Measurements from ENCODE around the gene GOLGA6L7.
"Not testable (repeated sequence)": the region's sequence is repeated elsewhere in the genome, so short reads cannot be mapped to it uniquely, and the experiment has no call there.

The GOLGA6L7 gene, protein sequence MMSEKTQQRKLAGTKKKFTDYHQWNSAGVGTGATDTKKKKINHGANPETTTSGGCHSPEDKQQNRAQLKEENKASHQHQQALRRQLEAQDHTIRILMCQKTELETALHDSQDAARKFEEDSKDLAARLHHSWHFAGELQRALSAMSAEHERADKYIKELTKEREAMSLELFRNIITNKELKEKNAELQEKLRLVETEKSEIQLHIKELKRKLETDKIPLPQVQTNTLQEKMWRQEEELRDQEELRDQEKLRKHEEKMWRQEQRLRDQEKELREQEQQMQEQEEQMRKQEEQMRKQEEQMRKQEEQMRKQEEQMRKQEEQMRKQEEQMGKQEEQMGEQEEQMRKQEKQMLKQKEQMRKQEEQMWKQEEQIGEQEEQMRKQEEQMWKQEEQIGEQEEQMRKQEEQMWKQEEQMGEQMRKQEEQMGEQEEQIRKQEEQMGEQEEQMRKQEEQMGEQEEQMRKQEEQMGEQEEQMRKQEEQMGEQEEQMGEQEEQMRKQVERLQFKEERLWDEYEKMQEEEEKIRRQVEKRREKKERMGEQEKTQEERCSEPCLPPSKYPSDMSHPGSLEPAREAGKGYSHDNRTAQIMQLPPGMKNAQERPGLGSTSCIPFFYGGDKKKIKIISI

DNA sequence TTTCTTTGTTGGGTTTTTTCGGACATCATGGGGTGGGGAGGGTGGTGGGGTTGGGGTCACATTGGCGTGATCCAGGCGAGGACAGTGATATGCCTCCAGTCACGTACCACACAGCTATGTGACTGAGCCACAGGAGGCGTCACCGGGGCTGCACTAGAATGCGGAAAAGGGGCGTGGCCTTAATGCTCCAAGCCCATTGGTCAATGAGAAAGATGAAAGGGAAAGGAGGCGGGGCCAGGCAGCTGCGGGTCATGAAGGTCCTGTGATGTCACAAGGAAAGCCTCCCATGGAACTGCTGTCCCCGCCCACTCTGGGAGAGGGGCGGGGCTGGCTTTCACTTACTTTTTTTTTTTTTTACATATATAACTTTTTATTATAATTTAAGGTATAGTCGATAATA lies at the start of gene GOLGA6L7:
TSS of gene GOLGA6L7 (minus strand) at position 124 of the 400 bp plus-strand sequence. CDS start at position 29, 95 bp downstream.
- not testable (repeated sequence) for H3K4me3 Mint-ChIP-seq; H3K4me1 Mint-ChIP-seq; H3K36me3 Mint-ChIP-seq; DNase-seq; H3K27ac Mint-ChIP-seq; ATAC-seq (replicated peaks); H3K9me3 Mint-ChIP-seq; H3K27me3 Mint-ChIP-seq

DNA sequence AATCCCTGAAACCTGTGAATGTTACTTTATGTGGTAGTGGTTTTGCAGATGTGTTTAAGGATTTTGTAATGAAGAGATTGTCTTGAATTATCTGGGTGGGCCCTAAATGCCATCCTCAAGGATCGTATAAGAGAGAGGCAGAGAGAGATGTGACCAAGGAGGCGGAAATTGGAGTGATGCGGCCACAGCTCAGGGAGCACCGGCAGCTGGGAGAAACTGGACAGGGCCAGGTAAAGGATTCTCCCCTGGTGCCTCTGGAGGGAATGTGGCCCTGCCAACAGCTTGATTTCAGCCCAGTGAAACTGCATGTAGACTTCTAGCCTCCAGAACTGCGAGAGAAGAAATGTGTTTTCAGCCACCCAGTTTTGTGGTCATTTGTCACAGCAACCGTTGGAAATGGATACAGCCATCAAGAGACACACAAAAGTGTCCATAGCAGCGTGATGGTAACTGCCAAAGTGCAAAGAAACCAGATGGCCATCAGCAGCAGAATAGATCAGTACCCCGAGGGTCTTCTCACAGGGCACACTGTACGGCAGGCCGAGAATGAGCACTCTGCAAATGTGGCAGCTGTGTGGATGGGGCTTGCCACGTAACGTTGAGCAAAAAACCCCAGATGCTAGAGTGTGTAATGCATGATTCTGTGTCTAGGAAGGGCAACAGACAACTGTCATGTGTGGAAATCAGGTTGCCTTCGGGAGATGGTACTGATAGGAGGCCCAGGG lies 49.6 kb upstream of the GOLGA6L7 start:
- no peaks in the 10 kb centered on the region for H3K9me3 Mint-ChIP-seq
- H3K4me3 Mint-ChIP-seq, result no peak overlapping the region
- H3K36me3 Mint-ChIP-seq, result no peaks in the 10 kb centered on the region
- H3K27ac Mint-ChIP-seq, result no peak overlapping the region
- H3K4me1 Mint-ChIP-seq, result peaks cover 8 to 13% of the 10 kb centered on the region in 2 donors
- DNase-seq (no peak), ATAC-seq (replicated peaks) (no peak)
- peaks cover 6 to 11% of the 10 kb centered on the region in 2 donors for H3K27me3 Mint-ChIP-seq

DNA sequence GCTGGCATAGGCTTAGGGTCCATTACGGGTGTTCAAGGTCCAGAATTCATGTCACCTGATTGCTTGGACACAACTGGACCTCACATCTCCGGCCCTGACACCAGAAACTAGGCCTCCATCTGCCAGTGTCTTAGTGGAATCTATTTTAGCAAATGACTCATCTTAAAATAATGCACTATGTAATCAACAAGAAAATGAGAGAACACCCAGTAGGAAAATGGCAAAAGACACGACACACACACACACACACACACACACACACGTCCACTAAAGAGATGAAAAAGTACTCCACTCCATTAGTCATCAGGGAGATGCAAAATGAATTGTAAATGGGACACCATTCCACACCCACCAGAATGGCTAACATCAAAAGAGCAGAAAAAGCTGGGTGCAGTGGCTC lies 48.5 kb upstream of the GOLGA6L7 start:
- DNase-seq (no peak), ATAC-seq (replicated peaks) (no peak)
- Mint-ChIP-seq H3K4me3 (no peak overlapping the region), H3K27ac (no peak overlapping the region), H3K27me3 (peaks cover 6 to 11% of the 10 kb centered on the region in 2 donors), H3K36me3 (no peaks in the 10 kb centered on the region), H3K9me3 (no peaks in the 10 kb centered on the region), H3K4me1 (peaks cover 7 to 8% of the 10 kb centered on the region in 2 donors)

DNA sequence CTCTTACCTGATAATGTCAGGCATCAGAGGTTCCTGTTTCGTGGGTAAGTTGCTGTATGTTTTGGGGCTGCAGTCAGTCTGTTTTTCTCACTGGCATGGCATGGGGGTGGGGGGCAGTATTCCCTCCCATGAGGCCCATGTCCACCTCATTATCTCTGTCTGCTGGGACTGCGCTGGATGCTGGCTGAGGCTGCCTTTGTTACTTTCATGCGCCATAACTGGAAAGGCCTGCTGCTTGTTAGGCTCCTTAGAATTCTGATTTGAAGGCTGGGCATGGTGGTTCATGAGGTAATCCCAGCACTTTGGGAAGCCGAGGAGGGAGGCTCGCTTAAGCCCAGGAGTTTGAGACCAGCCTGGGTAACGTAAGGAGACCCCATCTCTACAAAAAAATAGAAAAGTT lies 47.1 kb upstream of the GOLGA6L7 start:
- no peak for DNase-seq
- Mint-ChIP-seq H3K27me3 (peaks cover 6 to 12% of the 10 kb centered on the region in 2 donors), H3K9me3 (no peaks in the 10 kb centered on the region), H3K36me3 (no peaks in the 10 kb centered on the region), H3K27ac (no peak overlapping the region), H3K4me1 (peaks cover 3% of the 10 kb centered on the region in 2 donors), H3K4me3 (no peak overlapping the region)
- ATAC-seq (replicated peaks), result no peak

DNA sequence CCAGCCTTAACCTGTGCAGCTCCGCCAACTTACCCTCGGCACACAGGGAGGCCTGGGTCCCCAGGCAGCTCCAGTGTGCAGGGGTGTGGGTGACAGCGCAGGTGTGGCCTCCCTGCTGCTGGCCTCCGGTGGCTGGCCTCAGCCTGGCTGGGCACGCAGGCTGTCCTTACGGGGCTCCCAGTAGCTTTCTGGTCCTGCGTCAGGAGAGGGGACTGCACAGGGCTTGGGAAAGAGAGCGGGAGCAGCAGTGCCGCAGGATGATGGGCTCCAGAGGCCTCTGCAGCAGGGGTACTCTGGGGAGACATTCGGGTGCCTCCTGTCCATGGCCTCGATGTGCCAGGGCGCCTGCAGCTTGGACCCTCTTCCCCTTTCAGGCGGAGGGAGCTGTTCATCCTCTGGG lies 46.7 kb upstream of the GOLGA6L7 start:
- Mint-ChIP-seq H3K9me3 (no peaks in the 10 kb centered on the region), H3K4me1 (peaks cover 0 to 2% of the 10 kb centered on the region in 2 donors), H3K4me3 (no peak overlapping the region), H3K36me3 (no peaks in the 10 kb centered on the region), H3K27me3 (peaks cover 10 to 16% of the 10 kb centered on the region in 2 donors), H3K27ac (no peak overlapping the region)
- ATAC-seq (replicated peaks) (no peak), DNase-seq (no peak)

DNA sequence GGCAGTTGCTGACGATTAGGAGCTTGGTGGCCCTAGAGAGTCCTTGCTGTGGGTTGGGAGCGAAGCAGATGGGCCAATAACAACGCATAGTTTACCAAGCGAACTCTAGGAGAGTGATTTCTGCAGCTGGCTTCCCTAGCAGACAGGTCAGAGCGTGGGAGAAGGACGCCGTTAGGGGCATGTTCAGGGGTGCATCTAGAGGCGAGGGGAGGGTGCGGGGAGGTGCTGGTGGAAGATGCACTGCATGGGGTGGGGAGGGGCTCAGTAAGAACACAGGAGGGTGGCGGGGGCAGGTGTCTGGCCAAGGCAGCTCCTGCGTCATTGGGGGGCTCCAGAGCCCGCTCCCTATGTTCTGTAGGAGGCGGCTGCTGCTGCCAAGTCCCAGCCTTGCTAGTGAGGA lies 46.2 kb upstream of the GOLGA6L7 start:
- no peaks in the 10 kb centered on the region for H3K4me1 Mint-ChIP-seq
- no peaks in the 10 kb centered on the region for H3K9me3 Mint-ChIP-seq
- H3K27ac Mint-ChIP-seq, result no peak overlapping the region
- H3K4me3 Mint-ChIP-seq, result no peak overlapping the region
- peaks cover 13 to 18% of the 10 kb centered on the region in 2 donors for H3K27me3 Mint-ChIP-seq
- ATAC-seq (replicated peaks), result no peak
- no peak for DNase-seq
- H3K36me3 Mint-ChIP-seq, result no peaks in the 10 kb centered on the region

DNA sequence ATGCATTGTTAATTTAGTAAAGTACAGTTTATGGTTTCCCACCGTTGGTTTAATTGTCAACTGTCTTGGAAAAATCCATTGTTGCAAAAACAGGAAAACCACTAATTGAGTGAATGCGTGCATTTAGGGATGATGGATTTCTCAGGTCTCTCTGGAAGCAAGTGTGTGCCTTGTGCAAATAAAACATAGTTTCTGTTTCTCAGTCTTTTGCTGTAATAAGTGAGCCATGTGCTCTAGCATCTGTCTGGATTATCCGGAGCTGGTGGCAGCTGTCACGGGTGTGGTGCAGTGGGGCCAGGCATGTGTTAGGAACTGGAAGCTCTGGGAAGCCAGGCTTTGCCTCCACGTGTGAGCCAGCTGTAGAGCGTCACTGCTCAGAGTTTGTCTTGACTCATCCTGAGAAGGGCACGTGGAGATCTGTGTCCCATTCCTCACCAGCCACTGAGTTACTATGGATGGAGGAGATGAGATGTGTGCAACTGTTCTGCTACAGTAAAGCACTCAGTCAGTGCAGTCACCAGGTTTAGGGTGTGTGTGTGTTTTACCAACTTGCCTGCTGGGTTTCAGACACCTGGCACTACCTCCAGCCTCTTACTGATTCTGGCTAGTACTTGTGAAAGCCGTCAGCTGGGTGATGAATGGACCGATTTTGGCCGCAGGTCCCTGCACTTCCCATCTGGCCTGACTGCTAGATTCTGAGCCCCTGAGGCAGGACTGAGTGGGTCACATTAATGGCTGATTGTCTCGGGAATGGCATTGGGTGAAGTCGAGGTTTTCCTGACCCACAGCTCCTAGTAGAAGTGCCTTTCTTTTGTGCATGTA lies 44.6 kb upstream of the GOLGA6L7 start:
- no peaks in the 10 kb centered on the region for H3K36me3 Mint-ChIP-seq
- H3K4me3 Mint-ChIP-seq, result no peak overlapping the region
- H3K9me3 Mint-ChIP-seq, result no peaks in the 10 kb centered on the region
- ATAC-seq (replicated peaks) (no peak), DNase-seq (no peak)
- H3K4me1 Mint-ChIP-seq, result no peaks in the 10 kb centered on the region
- no peak overlapping the region for H3K27ac Mint-ChIP-seq
- H3K27me3 Mint-ChIP-seq, result peaks cover 25 to 29% of the 10 kb centered on the region in 2 donors

DNA sequence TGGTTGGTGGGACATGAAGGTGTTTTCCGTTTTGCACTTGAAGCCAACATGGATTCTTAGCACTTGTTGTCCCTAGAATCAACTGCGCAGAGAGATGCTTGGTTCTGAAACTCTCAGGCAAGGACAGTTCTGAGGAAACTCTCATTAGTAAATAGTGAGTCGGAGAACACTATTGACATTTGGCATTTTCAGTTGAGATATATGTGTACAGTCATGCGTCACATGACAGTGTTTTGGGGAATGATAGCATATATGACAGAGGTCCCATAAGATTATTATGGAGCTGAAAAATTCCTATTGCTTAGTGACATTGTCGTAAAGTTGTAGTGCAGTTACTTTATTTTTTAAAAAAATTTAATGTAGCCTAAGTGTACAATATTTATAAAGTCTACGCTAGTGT lies 43.1 kb upstream of the GOLGA6L7 start:
- H3K36me3 Mint-ChIP-seq, result no peaks in the 10 kb centered on the region
- H3K4me3 Mint-ChIP-seq, result no peak overlapping the region
- H3K27me3 Mint-ChIP-seq, result peaks cover 35 to 38% of the 10 kb centered on the region in 2 donors
- H3K9me3 Mint-ChIP-seq, result no peaks in the 10 kb centered on the region
- peaks cover 0 to 2% of the 10 kb centered on the region in 2 donors for H3K4me1 Mint-ChIP-seq
- ATAC-seq (replicated peaks), result no peak
- DNase-seq, result no peak
- no peak overlapping the region for H3K27ac Mint-ChIP-seq

DNA sequence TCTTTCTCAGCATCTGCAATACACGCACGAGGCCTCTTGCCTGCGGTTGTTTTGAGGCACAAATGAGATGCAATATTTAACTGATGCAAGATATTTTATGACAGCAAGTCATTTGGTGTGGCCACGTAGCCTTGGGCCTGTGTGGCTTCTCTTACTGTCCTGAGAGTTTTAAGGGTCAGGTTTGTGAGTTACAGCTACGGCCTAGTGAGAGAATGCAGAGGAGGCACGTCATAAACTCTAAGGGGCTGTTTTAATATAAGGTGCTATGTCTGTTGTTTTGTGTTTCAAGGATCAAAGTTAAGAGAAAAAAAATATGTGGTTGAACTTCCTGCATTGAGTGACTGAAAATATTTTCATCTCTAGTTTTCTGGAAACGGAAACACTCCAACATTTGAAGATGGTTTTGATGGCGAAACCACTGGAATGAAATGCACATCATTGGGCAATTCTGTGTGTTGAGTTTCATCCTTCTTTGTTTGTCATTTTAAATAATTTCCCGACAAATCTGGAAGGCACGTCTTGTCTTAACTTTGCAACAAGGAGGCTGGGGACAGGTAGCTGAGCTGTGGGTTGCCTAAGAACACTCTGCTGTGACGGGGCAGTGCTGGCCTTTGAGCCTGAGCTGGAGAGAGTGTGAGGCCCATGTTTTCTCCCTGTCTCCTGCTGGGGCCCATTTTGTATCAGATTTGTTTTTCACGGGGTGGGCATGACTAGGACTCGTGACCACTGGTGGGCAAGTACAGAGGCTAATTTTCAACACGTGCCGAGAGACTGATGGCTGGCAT lies 42.5 kb upstream of the GOLGA6L7 start:
- no peak overlapping the region for H3K4me3 Mint-ChIP-seq
- H3K27me3 Mint-ChIP-seq, result peaks cover 35 to 38% of the 10 kb centered on the region in 2 donors
- H3K4me1 Mint-ChIP-seq, result peaks cover 0 to 2% of the 10 kb centered on the region in 2 donors
- ATAC-seq (replicated peaks) (no peak), DNase-seq (no peak)
- no peaks in the 10 kb centered on the region for H3K36me3 Mint-ChIP-seq
- H3K27ac Mint-ChIP-seq, result no peak overlapping the region
- H3K9me3 Mint-ChIP-seq, result no peaks in the 10 kb centered on the region

DNA sequence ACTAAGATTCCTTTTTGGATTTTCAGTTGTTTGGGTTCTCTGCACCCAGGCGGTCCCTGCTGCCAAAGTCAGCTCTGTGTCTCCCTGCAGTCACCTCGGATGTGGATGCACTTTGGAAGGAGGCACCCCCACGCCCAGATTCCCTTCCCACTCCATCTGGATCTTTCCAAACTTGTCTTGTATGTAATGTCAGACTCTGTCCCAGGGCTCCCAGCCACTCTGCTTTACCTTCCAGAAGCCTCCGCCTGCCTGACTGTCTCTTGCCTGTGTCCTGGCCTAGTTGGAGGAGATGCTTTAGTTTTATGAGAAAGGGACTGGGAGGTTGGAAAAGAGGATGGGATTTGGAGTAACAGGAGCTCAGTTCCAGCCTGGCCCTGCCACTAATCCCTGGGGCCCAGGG lies 41.8 kb upstream of the GOLGA6L7 start:
- not testable (repeated sequence) for H3K4me3 Mint-ChIP-seq

DNA sequence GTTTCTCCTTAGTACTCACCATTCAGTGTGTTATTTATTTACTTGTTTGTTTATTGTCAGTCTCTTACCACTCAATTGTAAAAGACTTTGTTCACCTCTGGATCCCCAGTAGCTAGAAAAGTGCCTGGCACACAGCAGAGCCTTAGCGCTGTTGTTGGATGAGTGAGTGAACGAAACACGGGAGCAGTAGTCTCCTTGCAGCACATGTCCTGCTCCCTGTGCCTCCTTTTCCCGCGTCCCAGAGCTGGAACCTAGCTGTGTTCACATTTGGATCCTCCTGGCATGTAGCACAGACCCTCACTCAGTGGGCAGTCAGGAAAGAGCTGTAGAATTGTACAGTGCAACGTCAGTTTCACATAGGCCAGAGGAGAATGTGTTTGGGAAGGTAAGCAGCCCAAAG lies 41.4 kb upstream of the GOLGA6L7 start:
- H3K4me1 Mint-ChIP-seq; ATAC-seq (replicated peaks); DNase-seq; H3K9me3 Mint-ChIP-seq; H3K4me3 Mint-ChIP-seq; H3K36me3 Mint-ChIP-seq; H3K27ac Mint-ChIP-seq: not testable (repeated sequence)
- peaks cover 38 to 43% of the 10 kb centered on the region in 2 donors for H3K27me3 Mint-ChIP-seq

More for the DNA sequence above, 41.8 kb upstream of the GOLGA6L7 start:
- peaks cover 35 to 39% of the 10 kb centered on the region in 2 donors for H3K27me3 Mint-ChIP-seq
- not testable (repeated sequence) for ATAC-seq (replicated peaks); H3K36me3 Mint-ChIP-seq; H3K4me1 Mint-ChIP-seq; H3K27ac Mint-ChIP-seq; H3K9me3 Mint-ChIP-seq; DNase-seq

DNA sequence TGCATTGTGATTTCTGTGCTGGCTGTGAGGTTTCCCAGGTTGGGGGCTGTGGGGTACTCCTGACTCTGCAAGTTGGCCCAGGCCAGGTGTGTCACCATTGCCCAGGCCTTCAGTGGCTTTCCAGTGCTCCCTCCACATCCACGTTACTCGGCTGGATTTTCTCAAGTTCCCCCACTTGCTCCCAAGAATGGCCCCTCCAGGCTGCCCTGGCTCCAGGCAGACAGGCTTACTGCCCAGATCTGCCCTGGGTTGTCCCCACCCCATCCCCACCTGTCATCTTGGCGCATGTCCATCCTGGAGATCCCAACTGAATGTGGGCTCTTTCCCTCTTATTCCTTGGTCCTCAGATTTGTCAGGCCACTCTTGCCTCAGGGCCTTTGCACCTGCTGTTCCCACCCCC lies 40.9 kb upstream of the GOLGA6L7 start:
- H3K27ac Mint-ChIP-seq, result no peak overlapping the region
- peaks cover 0 to 2% of the 10 kb centered on the region in 2 donors for H3K4me1 Mint-ChIP-seq
- no peaks in the 10 kb centered on the region for H3K9me3 Mint-ChIP-seq
- peaks cover 36 to 45% of the 10 kb centered on the region in 2 donors for H3K27me3 Mint-ChIP-seq
- no peak overlapping the region for H3K4me3 Mint-ChIP-seq
- DNase-seq (no peak), ATAC-seq (replicated peaks) (no peak)
- H3K36me3 Mint-ChIP-seq, result no peaks in the 10 kb centered on the region

DNA sequence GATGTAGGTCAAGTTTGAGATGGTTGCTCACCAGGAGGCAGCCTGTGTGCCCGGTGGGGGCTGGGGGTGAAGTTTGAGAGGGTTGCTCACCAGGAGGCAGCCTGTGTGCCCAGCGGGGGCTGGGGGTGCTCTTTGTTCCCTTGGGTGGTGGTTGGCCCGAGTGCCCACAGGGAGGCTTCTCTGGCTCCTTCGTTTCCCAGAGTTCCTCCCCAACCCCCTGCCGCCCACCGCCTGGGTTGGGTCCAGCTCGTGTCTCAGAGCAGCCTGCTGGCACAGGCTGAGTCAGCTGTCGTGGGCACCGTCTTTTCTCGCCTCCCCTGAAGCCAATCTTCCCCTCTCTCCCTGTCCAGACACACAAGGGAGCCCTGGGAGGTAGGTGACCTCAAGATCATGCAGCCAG lies 40.5 kb upstream of the GOLGA6L7 start:
- H3K9me3 Mint-ChIP-seq, result no peaks in the 10 kb centered on the region
- no peak for ATAC-seq (replicated peaks)
- H3K4me1 Mint-ChIP-seq, result peaks cover 0 to 2% of the 10 kb centered on the region in 2 donors
- DNase-seq, result no peak
- no peak overlapping the region for H3K4me3 Mint-ChIP-seq
- no peaks in the 10 kb centered on the region for H3K36me3 Mint-ChIP-seq
- no peak overlapping the region for H3K27ac Mint-ChIP-seq
- H3K27me3 Mint-ChIP-seq, result peaks cover 34 to 47% of the 10 kb centered on the region in 2 donors

Measured in stimulated activated naive B cell treated with anti-CD40 and anti-IgM and Interleukin-4, amounts not matched to agents 10 μg/mL and 1 μg/mL and 100 μg/mL, for 72 hours (primary cell).